Measurements from ENCODE around the gene ADAM15.

The ADAM15 gene

DNA sequence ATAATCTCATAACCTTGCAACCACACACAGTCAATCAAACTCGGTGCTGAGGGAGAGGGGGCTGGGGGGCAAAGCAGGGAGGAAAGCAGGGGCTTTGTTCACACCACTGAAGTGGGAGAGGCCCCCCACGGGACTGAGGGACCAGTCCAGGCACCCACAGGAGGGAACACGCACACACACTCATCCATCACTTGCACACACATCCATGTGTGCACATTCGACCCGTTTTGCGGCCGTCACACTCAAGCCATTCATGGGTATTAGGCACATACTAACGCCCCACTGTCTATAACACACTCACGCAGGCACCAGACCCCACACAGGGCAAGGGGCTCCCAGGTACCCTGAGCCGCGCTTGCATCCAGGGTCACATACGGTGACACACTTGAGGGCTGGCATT is 41.5 kb downstream of the ADAM15 start:
- H3K27ac ChIP-seq: no peak overlapping the region
- no peak for TF ChIP-seq CTCF (IDR thresholded peaks at IDR 0.05)

DNA sequence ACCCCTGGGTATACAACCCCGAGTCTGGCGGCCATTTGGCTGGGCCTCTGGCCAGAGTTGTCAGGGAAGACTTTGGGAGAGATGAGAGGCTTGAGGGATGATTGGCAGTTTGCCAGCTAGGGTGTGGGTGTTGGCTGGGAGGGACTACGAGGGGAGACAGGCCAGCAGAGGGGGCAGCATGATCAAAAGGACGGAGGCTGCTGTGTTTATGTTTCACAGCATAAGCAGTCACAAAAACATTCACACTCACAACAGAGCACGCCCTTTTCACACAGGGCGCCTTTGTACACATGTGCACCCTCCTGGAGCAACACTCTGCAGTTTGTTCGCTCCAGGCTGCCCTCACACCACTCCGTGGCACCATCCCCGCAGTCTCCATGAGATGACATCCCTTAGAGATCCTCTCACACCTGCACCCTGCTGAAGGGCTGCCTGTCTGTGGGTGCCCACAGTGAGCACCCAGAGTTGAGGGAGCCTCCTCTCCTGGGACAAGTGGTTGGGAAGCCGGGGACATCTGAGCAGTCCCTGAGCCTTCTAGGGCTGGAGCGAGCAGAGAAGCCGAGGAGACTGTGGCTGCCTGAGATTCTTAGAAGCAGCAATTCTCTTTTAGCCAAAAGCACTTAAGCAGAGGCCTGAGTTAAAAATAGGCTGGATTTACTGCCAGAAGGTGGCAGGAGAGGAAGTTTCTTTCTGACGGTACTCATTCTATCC is 43.0 kb downstream of the ADAM15 start:
- peak overlapping the region; percentile 4; the same call in 1 of the 2 replicates for H3K27ac ChIP-seq
- TF ChIP-seq CTCF (IDR thresholded peaks at IDR 0.05) (peak; percentile 81), ZFX (IDR thresholded peaks at IDR 0.05; ENCODE audit: borderline replicate concordance) (no peak)

DNA sequence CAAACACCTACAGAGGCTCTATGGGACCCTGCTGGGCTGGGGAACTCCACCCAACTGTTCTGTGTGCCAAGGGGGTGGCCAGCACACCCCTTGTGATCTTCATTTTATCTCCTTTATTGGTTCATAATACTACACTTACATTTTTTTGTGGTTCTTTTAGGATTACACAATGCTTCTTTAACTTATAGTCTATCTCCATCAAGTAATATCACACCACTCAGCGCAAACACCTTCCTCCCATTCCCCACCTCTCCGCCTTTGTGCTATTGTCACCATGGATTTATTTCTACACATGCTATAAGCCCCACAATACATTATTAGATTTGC is 43.5 kb downstream of the ADAM15 start:
- peak; percentile 50 for TF ChIP-seq CTCF (IDR thresholded peaks at IDR 0.05)
- no peak for TF ChIP-seq ZFX (IDR thresholded peaks at IDR 0.05; ENCODE audit: borderline replicate concordance)
- H3K27ac ChIP-seq: peak overlapping the region; percentile 4; the same call in 1 of the 2 replicates

- TF ChIP-seq ZFX (IDR thresholded peaks at IDR 0.05; ENCODE audit: borderline replicate concordance) (no peak), CTCF (IDR thresholded peaks at IDR 0.05) (no peak)
- H3K27ac ChIP-seq: no peak overlapping the region
Measured at GRCh38 chr1:155099331-155099730, 48.2 kb downstream of the ADAM15 start.

GRCh38 chr1:155103325-155103724 is 52.2 kb downstream of the ADAM15 start:
- TF ChIP-seq CTCF (IDR thresholded peaks at IDR 0.05) (no peak), ZFX (IDR thresholded peaks at IDR 0.05; ENCODE audit: borderline replicate concordance) (no peak)
- H3K27ac ChIP-seq: no peak overlapping the region

DNA sequence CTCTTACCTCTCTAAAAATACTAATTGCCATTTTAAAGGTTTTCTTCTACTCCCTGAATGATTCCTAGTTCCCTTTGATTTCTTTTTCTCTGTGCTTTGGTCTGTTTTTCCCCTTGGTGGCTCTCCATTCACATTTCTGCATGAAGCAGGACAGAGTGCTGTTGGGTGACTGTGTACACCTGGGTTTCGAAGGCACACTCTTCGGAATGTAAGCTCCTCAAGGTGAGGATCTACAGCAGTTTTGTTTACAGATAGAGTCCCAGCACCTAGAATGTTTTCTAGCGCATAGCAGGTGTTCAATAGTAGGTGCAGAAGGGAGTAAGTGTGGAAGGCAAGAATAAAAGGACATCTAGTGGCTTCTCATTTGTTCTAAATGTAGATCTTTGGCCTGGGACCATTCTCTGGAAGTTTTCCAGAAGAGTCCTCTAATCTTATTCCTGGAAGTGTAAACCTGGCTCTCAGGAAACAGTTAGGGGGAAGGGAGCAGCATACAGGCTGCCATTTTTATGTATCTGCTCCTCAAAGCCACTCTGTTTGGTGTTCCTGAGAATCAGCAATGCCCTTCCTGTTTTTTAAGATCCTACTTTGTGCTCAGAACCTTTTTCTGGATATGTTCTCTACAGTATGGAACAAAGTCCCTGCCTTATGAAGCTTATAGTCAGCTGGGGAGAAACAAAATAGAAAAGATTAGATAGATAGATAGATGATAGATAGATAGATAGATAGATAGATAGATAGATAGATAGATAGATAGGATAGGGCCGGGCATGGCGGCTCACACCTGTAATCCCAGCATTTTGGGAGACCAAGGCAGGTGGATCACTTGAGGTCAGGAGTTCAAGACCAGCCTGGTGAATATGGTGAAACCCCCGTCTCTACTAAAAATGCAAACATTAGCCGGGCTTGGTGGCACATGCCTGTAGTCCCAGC is 53.8 kb downstream of the ADAM15 start:
- no peak overlapping the region for H3K27ac ChIP-seq
- TF ChIP-seq ZFX (IDR thresholded peaks at IDR 0.05; ENCODE audit: borderline replicate concordance) (no peak), CTCF (IDR thresholded peaks at IDR 0.05) (no peak)

DNA sequence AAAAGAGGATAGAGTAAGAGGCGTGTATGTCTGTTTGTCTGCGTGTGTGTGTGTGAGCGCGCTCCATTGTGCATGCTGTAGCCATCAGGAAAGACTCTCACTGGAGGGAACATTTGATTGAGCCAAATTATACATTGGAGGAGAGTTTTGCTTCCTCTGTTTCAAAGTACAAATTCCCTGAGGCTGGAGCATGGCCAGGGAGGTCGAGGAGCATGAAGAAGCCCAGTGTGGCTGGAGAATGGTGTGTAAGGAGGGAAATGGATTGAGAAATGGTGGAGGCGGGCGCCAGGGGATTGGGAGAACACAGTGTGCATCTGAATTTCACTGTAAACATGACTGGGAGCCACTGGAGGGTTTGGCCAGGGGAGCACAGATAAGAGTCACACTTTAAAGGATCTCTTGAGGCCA is 54.5 kb downstream of the ADAM15 start:
- H3K27ac ChIP-seq: no peak overlapping the region
- TF ChIP-seq ZFX (IDR thresholded peaks at IDR 0.05; ENCODE audit: borderline replicate concordance): no peak
- TF ChIP-seq CTCF (IDR thresholded peaks at IDR 0.05): no peak

Measured in 22Rv1 (cell line).